SK-N-MC (cell line): Measurements from ENCODE around the gene TMEM270.

ENCODE experiments used
- EZH2 ChIP-seq: fragments of 200-600 bp; sonication (generic); IDR thresholded peaks from one replicate; pipeline ENCODE4 v1.6.1; 2017; ENCODE audit warnings: antibody characterized with exemption
- FOXP2 ChIP-seq: optimal IDR thresholded peaks from 2 replicates; pipeline ENCODE3; 2011; ENCODE audit warnings: mild to moderate bottlenecking, moderate library complexity; ENCODE audit not compliant: insufficient read depth; ENCODE audit errors: extremely low read length, control extremely low read depth
- POLR2AphosphoS5 ChIP-seq: IDR thresholded peaks from 2 replicates; pipeline ENCODE4 v1.6.1; 2012; ENCODE audit warnings: mild to moderate bottlenecking, low read depth, low read length, borderline replicate concordance

GRCh38 chr7:73876973-73877372 is 16.0 kb downstream of the TMEM270 start:
- no peak for TF ChIP-seq POLR2AphosphoS5
- TF ChIP-seq EZH2 = no peak
- TF ChIP-seq FOXP2 = no peak
